Measurements from ENCODE around the gene LETM1.

DNA sequence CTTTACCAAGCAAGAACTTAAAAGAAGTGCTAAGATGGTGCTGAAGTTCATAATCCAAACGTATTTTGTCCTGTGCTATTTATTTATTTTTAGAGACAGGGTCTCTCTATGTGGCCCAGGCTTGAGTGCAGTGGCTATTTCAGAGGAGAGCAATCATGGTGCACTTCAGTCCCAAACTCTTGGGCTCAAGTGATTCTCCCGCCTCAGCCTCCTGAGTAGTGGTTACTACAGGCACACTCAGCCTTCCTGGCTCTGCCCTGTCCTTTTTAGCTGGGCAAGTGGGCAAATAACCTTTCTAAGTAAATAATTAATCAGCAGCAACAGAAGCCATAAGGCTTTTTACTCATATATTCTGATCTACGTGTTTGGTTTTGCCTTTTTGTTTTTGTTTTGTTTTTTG lies 17.8 kb upstream of the LETM1 start:
- TF ChIP-seq FOXP2 (optimal IDR thresholded peaks at IDR 0.05; ENCODE audit: control extremely low read depth, extremely low read length, insufficient read depth) (no peak), EZH2 (IDR thresholded peaks at IDR 0.05) (no peak), POLR2AphosphoS5 (IDR thresholded peaks at IDR 0.05; ENCODE audit: borderline replicate concordance, low read depth, low read length) (no peak)

All from SK-N-MC (cell line).